K562 (cell line): ENCODE data around the gene MACROD2. TPM values are rescaled to one million over a fixed set of nuclear protein-coding genes. Genes with fewer than 3 reads are reported as not detected.

ENCODE experiments used
- ATAC-seq: fragments of 200-7000 bp; cut with Tn5 transposase; 3 replicates; pipeline ENCODE4 v1.9.1; 2020; ENCODE audit warnings: moderate library complexity
- BruUV-seq: library from RNA; stranded (reverse); fragments of 400-500 nt; replicated peaks from 2 replicates; lab custom pipeline; 2021; lab: Mats Ljungman, UMichigan
- CTCF ChIA-PET: fragments of 300-600 bp; formaldehyde crosslinking; extraction: SDS; loops from one replicate; lab custom pipeline; 2021; ENCODE audit warnings: low intra/inter-chr PET ratio; lab: Yijun Ruan, JAX
- POLR2A ChIA-PET: fragments of 300-600, 350-650 bp; sonication (Branson Sonifier 250); formaldehyde crosslinking; extraction: SDS; loops from one replicate; lab custom pipeline; 2021; ENCODE audit warnings: antibody characterized with exemption, inconsistent platforms; lab: Yijun Ruan, JAX
- DNase-seq, 4 experiments: peaks; one replicate each; pipeline versions ENCODE4 v3.0.0 to v3.0.0-alpha.2; 2011 to 2018; ENCODE audit warnings: low spot score in 3 of 4, mixed read lengths in 3 of 4; ENCODE audit errors: extremely low read depth in 1 of 4
- FAIRE-seq: peaks from 2 replicates; lab custom pipeline; 2011; peaks lifted over from hg19 to GRCh38; lab: Jason Lieb, UNC
- H2AFZ ChIP-seq: 2 replicates; pipeline ENCODE4 v1.6.0; 2011; ENCODE audit warnings: low read depth, low read length, control low read depth, inconsistent platforms
- H3K27ac ChIP-seq: fragments of 200-600 bp; 3 replicates; pipeline ENCODE4 v1.8.0; 2011; ENCODE audit warnings: low read depth, mild to moderate bottlenecking, control low read depth, inconsistent platforms, low read length, moderate library complexity, mixed read lengths; ENCODE audit errors: extremely low read depth
- H3K27me3 ChIP-seq, 2 experiments: fragments of 300-600 bp in 1 of 2; 2 replicates in 1 of 2; 3 replicates in 1 of 2; pipeline versions ENCODE4 v1.6.0 to v1.8.0; 2011; ENCODE audit warnings: inconsistent platforms in 2 of 2, low read length in 2 of 2, mild to moderate bottlenecking in 1 of 2, mixed read lengths in 1 of 2, moderate library complexity in 1 of 2; ENCODE audit not compliant: control insufficient read depth in 2 of 2, insufficient read depth in 2 of 2
- H3K36me3 ChIP-seq: fragments of 300-600 bp; 3 replicates; pipeline ENCODE4 v1.8.0; 2011; ENCODE audit warnings: mild to moderate bottlenecking, low read length, inconsistent platforms; ENCODE audit not compliant: control insufficient read depth, insufficient read depth
- H3K4me1 ChIP-seq, 2 experiments: fragments of 200-600 bp in 1 of 2; replicated peaks in 1 of 2; 2 replicates in 1 of 2; 3 replicates in 1 of 2; pipeline versions ENCODE4 v1.5.1 to v1.8.0; 2011; ENCODE audit warnings: inconsistent platforms in 2 of 2, low read length in 2 of 2, mild to moderate bottlenecking in 1 of 2, mixed read lengths in 1 of 2, moderate library complexity in 1 of 2; ENCODE audit not compliant: control insufficient read depth in 2 of 2, insufficient read depth in 2 of 2
- H3K4me2 ChIP-seq: 2 replicates; pipeline ENCODE4 v1.6.1; 2011; ENCODE audit warnings: low read length, control low read depth, inconsistent platforms, mixed read lengths; ENCODE audit not compliant: insufficient read depth
- H3K4me3 ChIP-seq: fragments of 200-600 bp; sonication (generic), shearing (Covaris generic); 2 replicates; pipeline ENCODE4 v1.5.1; 2016; ENCODE audit warnings: control low read depth, inconsistent platforms
- H3K79me2 ChIP-seq: fragments of 200-600 bp; 3 replicates; pipeline ENCODE4 v1.8.0; 2011; ENCODE audit warnings: low read length, inconsistent platforms; ENCODE audit not compliant: control insufficient read depth, insufficient read depth
- H3K9ac ChIP-seq, 2 experiments: 2 replicates each; pipeline versions ENCODE4 v1.6.0 to v1.6.1; 2011; ENCODE audit warnings: low read depth in 2 of 2, low read length in 2 of 2, control low read depth in 1 of 2, inconsistent platforms in 1 of 2, mild to moderate bottlenecking in 1 of 2, mixed read lengths in 1 of 2; ENCODE audit not compliant: insufficient read depth in 1 of 2
- H3K9me1 ChIP-seq: one replicate; pipeline ENCODE4 v1.6.0; 2011; ENCODE audit warnings: inconsistent platforms, mild to moderate bottlenecking, low read length, moderate library complexity; ENCODE audit not compliant: control insufficient read depth, insufficient read depth
- H3K9me3 ChIP-seq: replicated peaks from 2 replicates; pipeline ENCODE4 v1.5.1; 2011; ENCODE audit warnings: low read depth, low read length, inconsistent platforms; ENCODE audit not compliant: control insufficient read depth, insufficient read depth
- H4K20me1 ChIP-seq: replicated peaks from 2 replicates; pipeline ENCODE4 v1.6.1; 2011; ENCODE audit warnings: low read length, inconsistent platforms, mixed read lengths; ENCODE audit not compliant: control insufficient read depth, insufficient read depth
- CHD1 ChIP-seq: fragments of 200-600 bp; sonication (generic); IDR thresholded peaks from one replicate; pipeline ENCODE4 v1.6.1; 2012; ENCODE audit warnings: mild to moderate bottlenecking, moderate library complexity, low read length, inconsistent platforms
- HMGN3 ChIP-seq: IDR thresholded peaks from 2 replicates; pipeline ENCODE4 v1.6.1; 2011; ENCODE audit warnings: borderline replicate concordance, low read depth, mild to moderate bottlenecking, mixed read lengths, low read length; ENCODE audit not compliant: insufficient read length; ENCODE audit errors: extremely low read depth
- KAT2B ChIP-seq: IDR thresholded peaks from one replicate; pipeline ENCODE4 v1.6.1; 2012; ENCODE audit warnings: low read depth, mild to moderate bottlenecking, control low read depth, inconsistent platforms, low read length, moderate library complexity
- MED1 ChIP-seq: sonication (generic); formaldehyde crosslinking; IDR thresholded peaks from 2 replicates; pipeline ENCODE4 v1.8.1; 2023; ENCODE audit warnings: missing genetic modification reagents, borderline replicate concordance
- WGBS: fragments of 100-300 bp; shearing (Covaris generic); methylation state at CpG from one replicate; pipeline ENCODE4 v1.1.6; 2016; ENCODE audit warnings: low coverage, mixed read lengths; ENCODE audit not compliant: insufficient coverage; ENCODE audit errors: missing lambda C conversion rate; 5-methylcytosine and 5-hydroxymethylcytosine counted together
- in situ Hi-C: fragments of 300-500 bp; cut with MboI; formaldehyde crosslinking; loops from 4 replicates; pipeline ENCODE4 v1.15.0; 2018; ENCODE audit warnings: inconsistent platforms, mixed read lengths
- intact Hi-C: fragments of 100-400 bp; cut with micrococcal nuclease; formaldehyde crosslinking; loops from 2 replicates; pipeline ENCODE4 v1.14.2; 2022
- polyA plus RNA-seq, 8 experiments: library from polyadenylated mRNA; depleted of rRNA in 4 of 8; stranded (reverse) in 5 of 8; unstranded in 3 of 8; fragments of >200 nt; fragmentation: Nextera tagmentation in 2 of 8; fragmentation: Illumina TruSeq in 1 of 8; extraction: Ambion mirVana in 2 of 8; extraction: Trizol in 1 of 8; gene quantifications; 2 replicates each; pipeline versions ENCODE4 v1.2.1 to v1.2.3, GENCODE V29; 2011 to 2014; ENCODE audit warnings: inconsistent platforms in 1 of 8, missing spikeins in 1 of 8
- total RNA-seq, 7 experiments: library from RNA; depleted of rRNA in 6 of 7; stranded (reverse); fragments of >200 nt in 6 of 7; fragmentation: Illumina TruSeq in 2 of 7; extraction: Trizol in 2 of 7; gene quantifications; 2 replicates each; pipeline versions ENCODE4 v1.2.1 to v1.2.3, GENCODE V29; 2011 to 2021; ENCODE audit warnings: low replicate concordance in 1 of 7
- TF ChIP-seq, protein P1 (sequence below): fragments of 450-650 bp; IDR thresholded peaks from one replicate; pipeline ENCODE4 v1.6.1; 2018; ENCODE audit warnings: mild to moderate bottlenecking, moderate library complexity; ENCODE audit not compliant: partially characterized antibody

MACROD2 gene
- total and polyA plus RNA-seq, 9 of the 15 experiments (the other 6 are each of a cell fraction or from before 2014, with no cell fraction given): not detected

DNA sequence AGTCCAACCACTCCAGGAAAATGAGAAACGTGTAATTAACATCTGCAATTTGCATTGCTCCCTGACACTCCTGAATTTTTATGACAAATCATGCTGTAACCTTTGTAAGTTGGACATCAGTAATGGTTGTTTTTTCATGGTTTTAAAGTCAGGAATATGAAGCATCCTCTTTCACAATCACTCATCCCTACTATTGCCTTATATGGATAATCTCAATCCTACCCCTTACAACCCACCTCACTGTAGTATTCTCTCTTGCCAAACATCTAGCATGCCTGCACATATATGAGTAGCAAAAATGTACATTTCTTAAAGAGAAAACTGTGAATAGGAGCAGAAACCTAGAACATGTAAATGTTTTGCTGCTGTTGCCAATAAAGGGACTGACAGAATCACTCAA, 1848.5 kb downstream of the MACROD2 start (continued):
- TF ChIP-seq, protein P1, sequence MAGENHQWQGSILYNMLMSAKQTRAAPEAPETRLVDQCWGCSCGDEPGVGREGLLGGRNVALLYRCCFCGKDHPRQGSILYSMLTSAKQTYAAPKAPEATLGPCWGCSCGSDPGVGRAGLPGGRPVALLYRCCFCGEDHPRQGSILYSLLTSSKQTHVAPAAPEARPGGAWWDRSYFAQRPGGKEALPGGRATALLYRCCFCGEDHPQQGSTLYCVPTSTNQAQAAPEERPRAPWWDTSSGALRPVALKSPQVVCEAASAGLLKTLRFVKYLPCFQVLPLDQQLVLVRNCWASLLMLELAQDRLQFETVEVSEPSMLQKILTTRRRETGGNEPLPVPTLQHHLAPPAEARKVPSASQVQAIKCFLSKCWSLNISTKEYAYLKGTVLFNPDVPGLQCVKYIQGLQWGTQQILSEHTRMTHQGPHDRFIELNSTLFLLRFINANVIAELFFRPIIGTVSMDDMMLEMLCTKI: no peak
- TF ChIP-seq KAT2B: no peak

DNA sequence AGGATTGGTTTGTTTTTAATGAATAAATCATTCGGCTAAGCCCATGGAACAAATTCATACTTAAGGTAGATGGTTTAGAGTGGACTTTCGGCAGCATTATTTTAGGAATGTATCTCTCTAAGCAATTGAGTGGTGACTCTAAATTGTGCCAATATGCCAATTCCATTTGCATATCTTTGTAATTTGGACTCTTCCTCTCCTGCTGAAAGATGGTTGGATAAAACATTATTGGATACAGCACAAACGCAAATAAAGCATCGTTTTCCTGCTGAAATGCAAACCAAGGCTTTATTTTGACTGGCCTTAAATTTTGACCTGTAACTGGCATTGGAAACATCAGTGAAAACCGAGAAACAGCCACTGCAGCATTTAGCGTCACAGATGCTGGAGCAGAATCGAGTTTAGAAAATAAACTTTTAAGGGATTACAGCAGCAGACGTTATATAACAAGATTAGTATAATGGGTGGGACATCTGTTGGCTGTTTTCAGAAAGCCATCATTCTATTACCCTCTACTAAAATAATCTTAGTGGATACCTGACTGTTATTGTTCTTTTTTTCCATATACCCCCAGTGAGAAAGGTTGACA, 1852.0 kb downstream of the MACROD2 start:
- in situ Hi-C loops (no loop called here), intact Hi-C loops (no loop called here)
- no peak overlapping the region for H3K4me3 ChIP-seq
- H3K79me2 ChIP-seq: no peaks in the 10 kb centered on the region
- no peak overlapping the region for H2AFZ ChIP-seq
- ChIA-PET POLR2A (no interaction called here), CTCF (no interaction called here)
- H3K9me1 ChIP-seq: no peaks in the 10 kb centered on the region
- H4K20me1 ChIP-seq: no peaks in the 10 kb centered on the region
- no peak overlapping the region for H3K27ac ChIP-seq
- H3K4me1 ChIP-seq: no peaks in the 10 kb centered on the region
- no peak for FAIRE-seq
- TF ChIP-seq HMGN3 (no peak), MED1 (CRISPR knock-in tag) (no peak), CHD1 (no peak)
- BruUV-seq: no TSS peak
- H3K4me2 ChIP-seq: no peak overlapping the region
- no peaks in the 10 kb centered on the region for H3K27me3 ChIP-seq
- 2% methylated on average over 7 of the region's 8 CpGs for WGBS
- no peak for ATAC-seq
- no peaks in the 10 kb centered on the region for H3K36me3 ChIP-seq
- no peaks in the 10 kb centered on the region for H3K9me3 ChIP-seq
- DNase-seq: no peak
- no peak overlapping the region for H3K9ac ChIP-seq
